DMS 273 treated with DMSO at 0.1 percent for 48 hours (cell line): ENCODE measurements around the gene TF.

ENCODE experiments used
- DNase-seq: peaks from one replicate; lab custom pipeline; 2025; lab: John Stamatoyannopoulos, UW

TF gene

DNA sequence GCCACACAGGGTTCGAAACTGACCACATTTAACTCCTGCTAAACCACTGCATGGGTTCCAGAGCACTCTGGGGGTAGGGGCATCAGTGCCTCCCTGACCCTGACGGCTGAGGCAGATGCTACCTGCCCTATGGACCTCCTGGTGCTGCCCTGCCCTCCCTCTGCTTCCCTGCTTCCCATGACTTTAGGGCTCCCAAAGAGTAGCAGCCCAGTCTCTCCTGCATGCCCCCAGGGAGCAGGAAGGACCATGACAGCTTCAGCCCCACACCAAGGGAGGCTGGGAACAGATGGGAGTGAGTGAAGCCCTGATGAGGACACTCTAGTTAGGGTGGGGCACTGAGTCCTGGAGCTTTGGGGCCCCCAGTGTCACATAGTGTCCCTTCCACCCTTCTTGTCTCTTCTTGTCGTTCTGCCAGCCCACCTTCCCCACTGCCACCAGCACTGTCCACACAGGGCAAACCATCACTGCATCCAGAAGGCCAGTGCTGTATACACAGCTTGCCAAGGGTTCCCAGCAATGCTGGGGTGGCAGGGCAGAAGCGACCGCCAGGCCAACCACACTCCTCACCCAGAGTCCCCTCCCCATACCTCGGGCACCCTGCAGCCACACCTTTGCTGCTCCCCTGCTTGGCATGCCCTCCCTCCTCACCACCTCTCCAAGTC is 90.4 kb downstream of the TF start:
- no peak for DNase-seq

DNA sequence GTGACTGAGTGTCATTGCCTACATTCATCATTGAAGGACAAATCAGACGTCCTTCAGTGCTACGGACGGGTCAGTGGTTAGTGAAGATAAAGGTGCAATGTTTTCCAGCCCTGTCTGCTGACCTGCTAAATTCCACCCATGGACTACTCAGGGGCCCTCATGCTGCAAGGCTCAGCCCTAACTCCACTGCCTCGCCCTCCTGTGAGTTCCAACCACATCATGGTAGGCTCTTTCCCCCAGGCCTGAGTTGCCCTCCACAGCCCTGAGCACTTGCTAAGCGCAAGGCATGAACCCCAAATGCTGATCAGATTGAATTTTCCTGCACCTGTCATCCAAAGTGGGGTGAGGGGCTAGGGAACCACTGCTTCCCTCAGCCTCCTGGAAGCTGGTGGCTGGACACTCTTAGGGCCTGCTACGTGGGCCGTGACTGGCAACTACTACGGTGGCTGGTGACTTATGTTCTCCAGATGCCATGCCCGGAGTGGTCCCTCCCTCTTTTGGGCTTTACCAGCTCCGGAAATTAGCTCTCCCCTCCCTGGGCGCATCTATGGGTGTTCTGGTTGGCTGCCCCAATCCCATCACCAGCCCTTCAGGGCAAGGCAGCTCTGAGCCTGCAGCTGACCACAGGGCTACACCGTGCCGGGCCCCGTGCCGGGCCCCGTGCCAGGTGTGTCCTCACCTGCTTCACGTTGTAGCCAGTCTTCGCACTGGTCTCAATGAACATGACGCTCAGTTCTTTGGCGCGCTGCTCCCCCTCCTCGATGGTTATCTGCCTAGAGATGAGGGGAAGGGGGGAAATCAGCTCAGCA is 91.5 kb downstream of the TF start:
- no peak for DNase-seq

- DNase-seq = no peak
These were observed 92.2 kb downstream of the TF start for GRCh38 chr3:133838296-133838789.

GRCh38 chr3:133838916-133839800 is 93.0 kb downstream of the TF start:
- DNase-seq = no peak

DNA sequence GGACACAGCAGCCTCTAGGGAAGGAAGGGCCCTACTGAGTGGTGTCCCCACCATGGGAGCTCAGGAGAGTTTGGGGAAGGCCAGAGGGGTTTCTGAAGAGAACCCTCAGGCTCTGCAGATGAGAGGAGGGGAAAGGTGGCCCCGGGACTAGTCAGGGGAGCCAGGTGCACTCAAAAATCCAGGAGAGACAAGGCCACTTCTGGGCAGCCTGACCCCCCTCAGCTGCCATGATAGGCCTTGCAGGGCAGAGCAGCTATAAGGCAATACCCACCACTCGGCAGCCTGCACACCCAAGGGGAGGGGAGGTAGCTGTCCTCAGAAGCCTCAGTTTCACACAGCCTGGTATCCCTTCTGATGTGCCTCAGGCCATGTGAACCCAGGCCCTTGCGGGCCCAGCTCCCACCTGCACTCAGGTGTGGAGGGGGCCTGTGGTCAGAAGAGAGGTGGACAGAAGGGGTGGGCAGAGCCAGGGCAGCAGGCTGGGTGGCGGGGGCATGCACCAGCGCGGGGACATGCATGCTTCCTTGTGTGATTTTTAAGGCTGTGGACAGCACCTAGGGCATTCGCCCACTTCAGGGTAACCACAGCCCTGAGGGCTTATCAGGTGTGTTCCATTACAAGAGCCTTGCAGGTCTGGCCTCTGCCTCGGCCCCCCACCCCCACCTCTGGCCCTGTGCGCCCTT is 94.0 kb downstream of the TF start:
- no peak for DNase-seq

- DNase-seq = no peak
These were observed 94.6 kb downstream of the TF start for GRCh38 chr3:133840767-133841166.

DNA sequence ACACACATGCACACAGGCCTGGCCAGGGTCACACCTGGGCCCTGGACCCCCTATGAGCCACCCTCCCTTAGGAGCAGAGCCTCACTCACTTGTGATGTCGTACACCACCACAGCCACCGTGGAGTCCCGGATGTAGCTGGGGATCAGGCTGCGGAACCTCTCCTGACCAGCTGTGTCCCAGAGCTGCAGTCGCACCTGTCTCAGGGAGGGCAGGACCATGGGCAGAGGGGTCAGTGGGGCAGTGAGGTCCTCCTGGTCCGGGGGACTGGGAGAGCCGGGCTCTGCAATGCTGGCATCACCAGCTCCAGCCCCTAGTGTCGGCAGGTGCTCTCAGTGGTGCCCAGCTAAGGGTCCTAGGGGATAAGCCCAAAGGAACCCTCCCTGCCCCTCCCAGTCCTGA is 95.0 kb downstream of the TF start:
- no peak for DNase-seq

GRCh38 chr3:133842158-133842557 is 96.0 kb downstream of the TF start:
- DNase-seq = no peak

- DNase-seq = no peak
These were observed 97.4 kb downstream of the TF start for GRCh38 chr3:133843634-133844033.

GRCh38 chr3:133845127-133845526 is 98.9 kb downstream of the TF start:
- DNase-seq = no peak
